Measurements from ENCODE around the gene HEPH. TPM values are rescaled to one million over a fixed set of nuclear protein-coding genes. Genes with fewer than 3 reads are reported as not detected.

HEPH gene
- total and polyA plus RNA-seq, 9 of the 15 experiments (the other 6 are each of a cell fraction or from before 2014, with no cell fraction given): 22.4 to 67.6 (median 42.9) TPM

- TF ChIP-seq POLR3G (IDR thresholded peaks at IDR 0.05; ENCODE audit: extremely low read depth, insufficient read length, insufficient replicate concordance): no peak
- peak; percentile 56; the same call in 1 of the 2 replicates for TF ChIP-seq CHAMP1 (IDR thresholded peaks at IDR 0.05)
- no peak for TF ChIP-seq STAT5B (CRISPR knock-in tag; IDR thresholded peaks at IDR 0.05)
- no peak for TF ChIP-seq KLF6 (CRISPR knock-in tag; IDR thresholded peaks at IDR 0.05; ENCODE audit: borderline replicate concordance)
- no peak for TF ChIP-seq DIDO1 (tag; IDR thresholded peaks at IDR 0.05; ENCODE audit: low read depth)
- TF ChIP-seq U2AF1 (optimal IDR thresholded peaks at IDR 0.05; ENCODE audit: low read depth, low read length): no peak
- no peak for TF ChIP-seq SRSF7 (optimal IDR thresholded peaks at IDR 0.05; ENCODE audit: low read depth, low read length)
- TF ChIP-seq TRIM28 (IDR thresholded peaks at IDR 0.05): no peak
- TF ChIP-seq LCOR (CRISPR knock-in tag; IDR thresholded peaks at IDR 0.05): no peak
- no peak for TF ChIP-seq RB1 (IDR thresholded peaks at IDR 0.05; ENCODE audit: low read depth)
- no peak for TF ChIP-seq RUNX1 (IDR thresholded peaks at IDR 0.05; ENCODE audit: low read depth)
- peak; percentile 78 for TF ChIP-seq TEAD4 (IDR thresholded peaks at IDR 0.05; ENCODE audit: low read length)
- no peak for TF ChIP-seq TEAD4 (CRISPR knock-in tag; IDR thresholded peaks at IDR 0.05; ENCODE audit: borderline replicate concordance)
- no peak for TF ChIP-seq MXD1 (CRISPR knock-in tag; IDR thresholded peaks at IDR 0.05; ENCODE audit: borderline replicate concordance, poor library complexity, severe bottlenecking)
- TF ChIP-seq ZSCAN29 (IDR thresholded peaks at IDR 0.05): peak; percentile 71
- no peak for TF ChIP-seq POLR2AphosphoS2 (IDR thresholded peaks at IDR 0.05; ENCODE audit: low read length)
- TF ChIP-seq RNF2 (IDR thresholded peaks at IDR 0.05): no peak
- no peak for TF ChIP-seq NR2C2 (CRISPR knock-in tag; IDR thresholded peaks at IDR 0.05)
- no peak for TF ChIP-seq NR2C2 (tag; IDR thresholded peaks at IDR 0.05)
- TF ChIP-seq POLR2B (IDR thresholded peaks at IDR 0.05; ENCODE audit: low read depth, partially characterized antibody): peak; percentile 68
- no peak for TF ChIP-seq NFE2L1 (tag; IDR thresholded peaks at IDR 0.05; ENCODE audit: borderline replicate concordance, low read depth)
- TF ChIP-seq, protein P1, sequence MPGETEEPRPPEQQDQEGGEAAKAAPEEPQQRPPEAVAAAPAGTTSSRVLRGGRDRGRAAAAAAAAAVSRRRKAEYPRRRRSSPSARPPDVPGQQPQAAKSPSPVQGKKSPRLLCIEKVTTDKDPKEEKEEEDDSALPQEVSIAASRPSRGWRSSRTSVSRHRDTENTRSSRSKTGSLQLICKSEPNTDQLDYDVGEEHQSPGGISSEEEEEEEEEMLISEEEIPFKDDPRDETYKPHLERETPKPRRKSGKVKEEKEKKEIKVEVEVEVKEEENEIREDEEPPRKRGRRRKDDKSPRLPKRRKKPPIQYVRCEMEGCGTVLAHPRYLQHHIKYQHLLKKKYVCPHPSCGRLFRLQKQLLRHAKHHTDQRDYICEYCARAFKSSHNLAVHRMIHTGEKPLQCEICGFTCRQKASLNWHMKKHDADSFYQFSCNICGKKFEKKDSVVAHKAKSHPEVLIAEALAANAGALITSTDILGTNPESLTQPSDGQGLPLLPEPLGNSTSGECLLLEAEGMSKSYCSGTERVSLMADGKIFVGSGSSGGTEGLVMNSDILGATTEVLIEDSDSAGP (CRISPR knock-in tag; IDR thresholded peaks at IDR 0.05): no peak
- TF ChIP-seq BCLAF1 (IDR thresholded peaks at IDR 0.05; ENCODE audit: borderline replicate concordance in 1 of 2, control insufficient read depth in 1 of 2, low read depth in 2 of 2, low read length in 1 of 2): no peak
Observed at GRCh38 chrX:66163849-66164411, at the start of gene HEPH (continued).
